Measurements from ENCODE around the gene RNMT. TPM values are rescaled to one million over a fixed set of nuclear protein-coding genes. Genes with fewer than 3 reads are reported as not detected.

The RNMT gene
- total RNA-seq, 2 donors from 2014 or later = 93.5 to 115 TPM

GRCh38 chr18:13809043-13809430, 82.6 kb downstream of the RNMT start:
- peaks cover 3% of the 10 kb centered on the region for H3K4me1 Mint-ChIP-seq
- H3K4me3 Mint-ChIP-seq = no peak overlapping the region
- DNase-seq (no peak), ATAC-seq (no peak)
- H3K9me3 ChIP-seq (ENCODE audit: control insufficient read depth, low read length, poor library complexity, severe bottlenecking) = no peaks in the 10 kb centered on the region
- H3K27ac Mint-ChIP-seq = no peak overlapping the region
- H3K27me3 Mint-ChIP-seq = peaks cover 66% of the 10 kb centered on the region
- no peaks in the 10 kb centered on the region for H3K36me3 Mint-ChIP-seq (ENCODE audit: low read depth)

DNA sequence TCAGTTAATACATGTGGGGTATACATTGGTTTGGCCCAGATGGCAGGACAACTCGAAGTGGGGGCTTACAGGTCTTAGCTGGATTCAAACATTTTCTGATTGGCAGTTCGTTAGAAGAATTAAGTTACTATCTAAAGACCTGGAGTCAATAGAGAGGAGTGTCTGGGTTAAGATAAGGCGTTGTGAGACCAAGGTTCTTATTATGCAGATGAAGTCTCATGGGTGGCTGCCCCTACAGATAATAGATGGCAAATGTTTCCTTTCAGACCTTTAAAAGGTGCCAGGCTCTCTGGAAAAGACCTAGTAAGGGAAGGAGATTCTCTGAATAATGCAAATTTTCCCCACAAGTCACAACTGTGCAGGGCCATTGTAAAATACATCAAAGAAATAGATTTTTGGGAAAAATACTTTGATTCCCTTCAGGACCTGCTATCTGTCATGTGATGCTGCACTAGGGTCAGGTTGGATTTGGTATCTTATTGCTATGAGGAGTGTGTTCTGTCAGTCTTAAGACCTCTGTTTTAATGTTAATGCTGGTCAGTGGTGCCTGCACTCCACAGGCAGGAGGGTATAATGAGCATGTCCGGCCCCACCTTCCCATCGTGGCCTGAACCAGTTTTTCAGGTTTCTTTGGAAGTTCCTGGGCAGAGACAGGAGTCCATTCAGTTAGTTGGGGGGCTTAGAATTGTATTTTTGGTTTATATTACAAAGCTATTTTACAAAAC, 83.2 kb downstream of the RNMT start:
- H3K27ac Mint-ChIP-seq = no peak overlapping the region
- H3K4me3 Mint-ChIP-seq = no peak overlapping the region
- H3K4me1 Mint-ChIP-seq = peaks cover 3% of the 10 kb centered on the region
- no peaks in the 10 kb centered on the region for H3K36me3 Mint-ChIP-seq (ENCODE audit: low read depth)
- no peak for DNase-seq
- no peaks in the 10 kb centered on the region for H3K9me3 ChIP-seq (ENCODE audit: control insufficient read depth, low read length, poor library complexity, severe bottlenecking)
- ATAC-seq = no peak
- peaks cover 60% of the 10 kb centered on the region for H3K27me3 Mint-ChIP-seq

DNA sequence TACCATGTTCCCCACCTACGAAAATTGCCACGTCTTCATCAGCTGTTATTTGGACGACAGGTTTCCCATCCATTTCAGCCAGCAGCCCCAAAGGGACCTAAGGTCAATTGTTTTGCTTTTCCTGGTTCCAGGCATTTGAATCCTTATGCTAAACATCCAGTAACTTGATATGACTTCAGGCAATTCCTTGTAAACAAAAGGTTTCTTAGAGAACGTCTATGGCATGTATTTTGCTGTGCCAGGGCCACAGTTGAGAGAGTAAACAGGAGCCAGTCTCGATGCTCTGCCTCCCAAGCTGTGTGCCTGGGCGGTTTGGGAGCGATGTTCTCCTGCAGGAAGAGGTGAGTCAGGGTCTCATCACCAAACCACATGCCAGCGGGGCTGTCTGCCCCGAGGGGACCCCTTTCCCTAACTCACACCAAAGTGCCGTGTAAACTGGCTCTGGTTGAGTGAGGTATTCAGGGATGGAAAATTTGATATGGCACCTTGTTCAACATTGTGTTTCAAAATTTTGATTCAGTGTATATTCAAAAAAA, 84.5 kb downstream of the RNMT start:
- H3K4me3 Mint-ChIP-seq = no peak overlapping the region
- DNase-seq = no peak
- H3K9me3 ChIP-seq (ENCODE audit: control insufficient read depth, low read length, poor library complexity, severe bottlenecking) = no peaks in the 10 kb centered on the region
- peaks cover 47% of the 10 kb centered on the region for H3K27me3 Mint-ChIP-seq
- ATAC-seq = no peak
- H3K27ac Mint-ChIP-seq = no peak overlapping the region
- H3K4me1 Mint-ChIP-seq = peaks cover 3% of the 10 kb centered on the region
- H3K36me3 Mint-ChIP-seq (ENCODE audit: low read depth) = no peaks in the 10 kb centered on the region

GRCh38 chr18:13811993-13812392, 85.5 kb downstream of the RNMT start:
- no peak overlapping the region for H3K4me3 Mint-ChIP-seq
- H3K4me1 Mint-ChIP-seq = peaks cover 3% of the 10 kb centered on the region
- no peaks in the 10 kb centered on the region for H3K36me3 Mint-ChIP-seq (ENCODE audit: low read depth)
- no peak overlapping the region for H3K27ac Mint-ChIP-seq
- H3K27me3 Mint-ChIP-seq = peaks cover 41% of the 10 kb centered on the region
- H3K9me3 ChIP-seq (ENCODE audit: control insufficient read depth, low read length, poor library complexity, severe bottlenecking) = no peaks in the 10 kb centered on the region
- ATAC-seq = no peak
- DNase-seq = no peak

- DNase-seq (peak; percentile 23 to 43 (median 29)), ATAC-seq (peak; percentile 80)
- H3K27me3 Mint-ChIP-seq = peaks cover 41% of the 10 kb centered on the region
- H3K4me1 Mint-ChIP-seq = peaks cover 6% of the 10 kb centered on the region
- H3K9me3 ChIP-seq (ENCODE audit: control insufficient read depth, low read length, poor library complexity, severe bottlenecking) = no peaks in the 10 kb centered on the region
- H3K27ac Mint-ChIP-seq = no peak overlapping the region
- no peaks in the 10 kb centered on the region for H3K36me3 Mint-ChIP-seq (ENCODE audit: low read depth)
- H3K4me3 Mint-ChIP-seq = no peak overlapping the region
These were observed 86.9 kb downstream of the RNMT start for GRCh38 chr18:13813271-13813849.

Other genes with a start within 250 kb of the RNMT start
- gene FAM210A, start 115 bp upstream of the RNMT start, total RNA-seq = 1 to 10 TPM; 5.4 to 7.1 TPM
- not detected for gene MC5R, start 97.5 kb downstream of the RNMT start, total RNA-seq
- not detected for gene MC2R, start 188.9 kb downstream of the RNMT start, total RNA-seq